NCI-H526 treated with DMSO at 0.1 percent for 48 hours (cell line): ENCODE data around the gene ASB6.
"Not testable (repeated sequence)": the region's sequence is repeated elsewhere in the genome, so short reads cannot be mapped to it uniquely, and the experiment has no call there.

Source experiments
- DNase-seq: peaks from one replicate; lab custom pipeline; 2025; lab: John Stamatoyannopoulos, UW

Gene ASB6

GRCh38 chr9:129640871-129641749 is 841 bp downstream of the ASB6 start:
- DNase-seq, result no peak

- no peak for DNase-seq
Measured at GRCh38 chr9:129640086-129640870, 1.7 kb downstream of the ASB6 start.

GRCh38 chr9:129639756-129640085 is 2.2 kb downstream of the ASB6 start:
- DNase-seq, result no peak

- DNase-seq, result no peak
Measured at GRCh38 chr9:129639034-129639630, 2.8 kb downstream of the ASB6 start.

- no peak for DNase-seq
Measured at GRCh38 chr9:129637673-129638439, 4.1 kb downstream of the ASB6 start.

- no peak for DNase-seq
Measured at GRCh38 chr9:129637102-129637501, 4.8 kb downstream of the ASB6 start.

- DNase-seq, result not testable (repeated sequence)
Measured at GRCh38 chr9:129636343-129636742, 5.6 kb downstream of the ASB6 start.

- DNase-seq, result no peak
Measured at GRCh38 chr9:129635099-129636065, 6.6 kb downstream of the ASB6 start.

- no peak for DNase-seq
Measured at GRCh38 chr9:129633848-129634247, 8.1 kb downstream of the ASB6 start.

- no peak for DNase-seq
Measured at GRCh38 chr9:129633207-129633606, 8.7 kb downstream of the ASB6 start.

- no peak for DNase-seq
Measured at GRCh38 chr9:129632460-129632859, 9.5 kb downstream of the ASB6 start.

GRCh38 chr9:129631674-129632129 is 10.2 kb downstream of the ASB6 start:
- no peak for DNase-seq

GRCh38 chr9:129630967-129631673 is 10.8 kb downstream of the ASB6 start:
- DNase-seq, result no peak

- DNase-seq, result no peak
Measured at GRCh38 chr9:129629251-129629820, 12.6 kb downstream of the ASB6 start.

- no peak for DNase-seq
Measured at GRCh38 chr9:129628709-129629108, 13.2 kb downstream of the ASB6 start.

- no peak for DNase-seq
Measured at GRCh38 chr9:129627556-129628440, 14.2 kb downstream of the ASB6 start.

- DNase-seq, result no peak
Measured at GRCh38 chr9:129626625-129627284, 15.2 kb downstream of the ASB6 start.

GRCh38 chr9:129626079-129626624 is 15.8 kb downstream of the ASB6 start, which contains the start of gene NTMT1:
NTMT1 (plus strand) TSS chr9:129626163; CDS start chr9:129632704, 6,541 bp downstream.
- peak; percentile 23 for DNase-seq
